Body of pancreas (tissue), 4 donors: ENCODE data around the gene GREB1. TPM values are rescaled to one million over a fixed set of nuclear protein-coding genes. Genes with fewer than 3 reads are reported as not detected.

ENCODE experiments used
- ATAC-seq: fragments of 150-250 bp; one replicate; pipeline ENCODE4 v1.9.1; 2016
- DNase-seq, 4 donors: peaks; one replicate each; pipeline ENCODE4 v3.0.0-alpha.2; 2019
- H3K27ac ChIP-seq, 4 donors: fragments of 200-600 bp; sonication (generic); 1 replicate in 3 of 4; 2 replicates in 1 of 4; pipeline versions ENCODE4 v1.5.1 to v1.6.1; 2016 to 2019; ENCODE audit warnings: mild to moderate bottlenecking in 1 of 4, mixed read lengths in 1 of 4, moderate library complexity in 1 of 4
- H3K27me3 ChIP-seq, 2 donors: fragments of 200-600 bp; sonication (generic); one replicate each; pipeline ENCODE4 v1.6.0; 2016; ENCODE audit warnings: mild to moderate bottlenecking in 1 of 2
- H3K36me3 ChIP-seq, 2 donors: fragments of 200-600 bp; sonication (generic); replicated peaks in 1 of 2; 2 replicates each; pipeline ENCODE4 v1.5.1; 2016; ENCODE audit warnings: low read depth in 2 of 2; ENCODE audit not compliant: insufficient read depth in 1 of 2
- H3K4me1 ChIP-seq: fragments of 200-600 bp; sonication (generic); one replicate; pipeline ENCODE4 v1.6.0; 2016
- H3K4me3 ChIP-seq, 2 donors: fragments of 200-600 bp; sonication (generic); 1 replicate in 1 of 2; 2 replicates in 1 of 2; pipeline ENCODE4 v1.5.1; 2016 to 2019
- H3K9me3 ChIP-seq, 3 donors: fragments of 200-600 bp; sonication (generic); 1 replicate in 2 of 3; 2 replicates in 1 of 3; pipeline ENCODE4 v1.5.1; 2016
- CTCF ChIP-seq, 7 experiments: fragments of 450-650 bp in 4 of 7; fragments of 200-600 bp in 3 of 7; sonication (generic) in 3 of 7; IDR thresholded peaks; one replicate each; pipeline ENCODE4 v1.5.1; 2016 to 2019; ENCODE audit warnings: antibody characterized with exemption in 7 of 7
- POLR2A ChIP-seq, 3 donors: fragments of 450-650 bp; IDR thresholded peaks; one replicate each; pipeline ENCODE4 v1.6.1; 2016; ENCODE audit warnings: antibody characterized with exemption in 3 of 3, mild to moderate bottlenecking in 2 of 3
- WGBS, 2 donors: methylation state at CpG; one replicate each; pipeline ENCODE4 v1.1.5; 2017; 5-methylcytosine and 5-hydroxymethylcytosine counted together
- intact Hi-C: fragments of 100-400 bp; cut with DNase I; formaldehyde crosslinking; loops from one replicate; pipeline ENCODE4 v1.15.1; 2023
- total RNA-seq, 2 donors: library from RNA; depleted of rRNA; stranded (reverse); fragments of >200 nt; gene quantifications; one replicate each; pipeline ENCODE4 v1.1.0, GENCODE V29; 2016

The GREB1 gene
- total RNA-seq, 2 donors from 2014 or later: 10.4 to 19.8 TPM

- WGBS, 2 donors: 82 to 88% methylated on average over 4 of the region's 4 CpGs
- Histone ChIP-seq H3K9me3 (no peaks in the 10 kb centered on the region), H3K27ac (no peak overlapping the region), H3K36me3 (no peaks in the 10 kb centered on the region), H3K27me3 (no peaks in the 10 kb centered on the region), H3K4me3 (no peak overlapping the region), H3K4me1 (peaks cover 26% of the 10 kb centered on the region)
- DNase-seq (no peak), ATAC-seq (no peak)
- intact Hi-C loops: no loop called here
- no peak for TF ChIP-seq CTCF (IDR thresholded peaks at IDR 0.05)
- TF ChIP-seq POLR2A (IDR thresholded peaks at IDR 0.05): no peak
These were observed 31.0 kb upstream of the GREB1 start for GRCh38 chr2:11502740-11503292.

- TF ChIP-seq POLR2A (IDR thresholded peaks at IDR 0.05) (no peak), CTCF (IDR thresholded peaks at IDR 0.05) (no peak)
- H3K9me3 ChIP-seq: no peaks in the 10 kb centered on the region
- no peaks in the 10 kb centered on the region for H3K36me3 ChIP-seq
- H3K4me1 ChIP-seq: peaks cover 21% of the 10 kb centered on the region
- H3K27me3 ChIP-seq: no peaks in the 10 kb centered on the region
- no peak overlapping the region for H3K4me3 ChIP-seq
- DNase-seq: no peak
- no peak for ATAC-seq
- no peak overlapping the region for H3K27ac ChIP-seq
- intact Hi-C loops: no loop called here
- WGBS, 2 donors: 61 to 63% methylated on average over 8 of the region's 8 CpGs
These were observed 30.4 kb upstream of the GREB1 start for GRCh38 chr2:11503354-11503927.

- TF ChIP-seq CTCF (IDR thresholded peaks at IDR 0.05) (no peak), POLR2A (IDR thresholded peaks at IDR 0.05) (no peak)
- ATAC-seq: peak; percentile 55
These were observed 27.9 kb upstream of the GREB1 start for GRCh38 chr2:11505652-11506610.

GRCh38 chr2:11506611-11506969 lies 27.3 kb upstream of the GREB1 start:
- DNase-seq (no peak), ATAC-seq (no peak)
- Histone ChIP-seq H3K9me3 (no peaks in the 10 kb centered on the region), H3K4me3 (no peak overlapping the region), H3K27me3 (no peaks in the 10 kb centered on the region), H3K27ac (no peak overlapping the region), H3K4me1 (peaks cover 12% of the 10 kb centered on the region), H3K36me3 (no peaks in the 10 kb centered on the region)
- intact Hi-C loops: no loop called here
- WGBS, 2 donors: 47 to 49% methylated on average over 3 of the region's 3 CpGs
- TF ChIP-seq CTCF (IDR thresholded peaks at IDR 0.05): no peak
- TF ChIP-seq POLR2A (IDR thresholded peaks at IDR 0.05): no peak

More at GRCh38 chr2:11505652-11506610, 27.9 kb upstream of the GREB1 start:
- Histone ChIP-seq H3K27ac (peak overlapping the region in 1 of 4 donors; percentile 42), H3K36me3 (no peaks in the 10 kb centered on the region), H3K9me3 (no peaks in the 10 kb centered on the region), H3K27me3 (no peaks in the 10 kb centered on the region), H3K4me1 (peaks cover 12% of the 10 kb centered on the region), H3K4me3 (no peak overlapping the region)
- DNase-seq: peak; percentile 29 to 64 (median 50)
- WGBS, 2 donors: 41 to 49% methylated on average over 11 of the region's 11 CpGs
- intact Hi-C loops: no loop called here
